ENCODE measurements around the gene IPO8.

Gene IPO8

GRCh38 chr12:30739020-30739419 is 43.4 kb upstream of the IPO8 start:
- H3K27ac ChIP-seq (replicated peaks) = no peak overlapping the region
- H3K27me3 ChIP-seq (ENCODE audit: insufficient read depth, poor library complexity, severe bottlenecking) = no peaks in the 10 kb centered on the region
- no peak overlapping the region for H3K4me3 ChIP-seq (replicated peaks; ENCODE audit: insufficient read depth, low read length)
- TF ChIP-seq SPI1 (IDR thresholded peaks at IDR 0.05; ENCODE audit: borderline replicate concordance, low read depth) (no peak), CTCF (IDR thresholded peaks at IDR 0.05; ENCODE audit: insufficient read depth, low read length) (no peak), POLR2AphosphoS5 (IDR thresholded peaks at IDR 0.05; ENCODE audit: low read depth) (no peak), REST (IDR thresholded peaks at IDR 0.05; ENCODE audit: insufficient replicate concordance, low read depth) (no peak), GABPA (IDR thresholded peaks at IDR 0.05; ENCODE audit: low read depth) (no peak)
- no peak for DNase-seq (ENCODE audit: low read depth in 1 of 2, low spot score in 1 of 2)

DNA sequence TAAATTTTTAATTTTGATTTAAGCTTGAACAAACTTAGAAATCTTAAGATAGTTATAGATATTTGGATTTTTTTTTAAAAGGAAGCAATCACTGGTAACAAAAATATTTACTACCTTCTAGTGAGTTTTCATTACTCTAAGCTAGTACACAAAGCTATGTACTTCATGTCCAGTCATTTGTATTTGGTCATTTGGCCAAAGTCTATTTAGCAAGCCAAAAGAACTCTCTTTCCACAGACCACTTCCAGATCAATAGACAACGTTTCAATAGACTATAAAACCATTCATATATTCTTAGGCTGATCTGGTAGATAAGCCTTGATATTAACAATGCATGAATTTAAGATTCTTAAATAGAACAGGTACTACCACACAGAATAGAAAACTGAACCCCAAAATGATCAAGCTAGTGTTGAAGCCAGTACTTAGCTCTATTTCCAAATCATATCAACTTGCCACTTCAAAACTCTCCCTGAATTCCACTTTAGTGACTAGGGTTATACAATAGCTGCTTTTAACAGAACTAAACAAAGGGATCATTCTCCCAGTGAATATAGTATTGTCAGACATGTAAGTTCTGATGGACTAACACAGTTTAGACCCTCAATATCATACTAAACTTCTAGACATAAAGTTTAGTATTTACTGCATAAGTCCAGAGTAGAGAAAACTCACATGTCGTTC is 37.4 kb upstream of the IPO8 start:
- no peak for TF ChIP-seq GABPA (IDR thresholded peaks at IDR 0.05; ENCODE audit: low read depth)
- no peak for TF ChIP-seq POLR2AphosphoS5 (IDR thresholded peaks at IDR 0.05; ENCODE audit: low read depth)
- no peak for TF ChIP-seq SPI1 (IDR thresholded peaks at IDR 0.05; ENCODE audit: borderline replicate concordance, low read depth)
- TF ChIP-seq REST (IDR thresholded peaks at IDR 0.05; ENCODE audit: insufficient replicate concordance, low read depth) = no peak
- TF ChIP-seq CTCF (IDR thresholded peaks at IDR 0.05; ENCODE audit: insufficient read depth, low read length) = no peak
- no peak for DNase-seq (ENCODE audit: low read depth in 1 of 2, low spot score in 1 of 2)
- Histone ChIP-seq H3K27me3 (ENCODE audit: insufficient read depth, poor library complexity, severe bottlenecking) (no peaks in the 10 kb centered on the region), H3K27ac (replicated peaks) (no peak overlapping the region), H3K4me3 (replicated peaks; ENCODE audit: insufficient read depth, low read length) (no peak overlapping the region)

- H3K4me3 ChIP-seq (replicated peaks; ENCODE audit: insufficient read depth, low read length) = no peak overlapping the region
- TF ChIP-seq GABPA (IDR thresholded peaks at IDR 0.05; ENCODE audit: low read depth) (no peak), SPI1 (IDR thresholded peaks at IDR 0.05; ENCODE audit: borderline replicate concordance, low read depth) (no peak), POLR2AphosphoS5 (IDR thresholded peaks at IDR 0.05; ENCODE audit: low read depth) (no peak), CTCF (IDR thresholded peaks at IDR 0.05; ENCODE audit: insufficient read depth, low read length) (no peak), REST (IDR thresholded peaks at IDR 0.05; ENCODE audit: insufficient replicate concordance, low read depth) (no peak)
These were observed 34.3 kb upstream of the IPO8 start for GRCh38 chr12:30730011-30730410.

More at GRCh38 chr12:30730011-30730410, 34.3 kb upstream of the IPO8 start:
- DNase-seq (ENCODE audit: low read depth in 1 of 2, low spot score in 1 of 2) = no peak
- Histone ChIP-seq H3K27me3 (ENCODE audit: insufficient read depth, poor library complexity, severe bottlenecking) (no peaks in the 10 kb centered on the region), H3K27ac (replicated peaks) (no peak overlapping the region)
